ENCODE results near the gene SIN3B.

DNA sequence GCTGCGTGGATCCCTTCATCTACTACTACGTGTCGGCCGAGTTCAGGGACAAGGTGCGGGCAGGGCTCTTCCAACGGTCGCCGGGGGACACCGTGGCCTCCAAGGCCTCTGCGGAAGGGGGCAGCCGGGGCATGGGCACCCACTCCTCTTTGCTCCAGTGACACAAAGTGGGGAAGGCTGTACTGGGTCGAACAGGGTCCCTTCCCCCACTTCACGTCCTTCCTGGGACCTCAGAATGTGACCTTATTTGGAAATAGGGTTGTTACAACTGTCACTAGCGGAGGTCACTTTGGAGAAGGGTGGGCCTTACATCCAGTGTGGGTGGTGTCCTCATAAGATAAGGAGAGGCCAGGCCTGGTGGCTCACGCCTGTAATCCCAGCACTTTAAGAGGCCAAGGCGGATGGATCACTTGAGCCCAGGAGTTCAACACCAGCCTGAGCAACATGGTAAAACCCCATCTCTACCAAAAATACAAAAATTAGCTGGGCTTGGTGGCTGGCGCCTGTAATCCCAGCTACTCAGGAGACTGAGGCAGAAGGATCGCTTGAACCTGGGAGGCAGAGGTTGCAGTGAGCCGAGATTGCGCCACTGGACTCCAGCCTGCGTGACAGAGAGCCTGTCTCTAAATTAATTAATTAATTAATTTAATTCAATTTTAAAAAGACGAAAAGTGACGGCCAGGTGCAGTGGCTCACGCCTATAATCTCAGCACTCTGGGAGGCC, 61.4 kb downstream of the SIN3B start:
- TF ChIP-seq EZH2 (optimal IDR thresholded peaks at IDR 0.05; ENCODE audit: low read depth, low read length): no peak
- TF ChIP-seq CTCF (IDR thresholded peaks at IDR 0.05; ENCODE audit: low read length): no peak
